HEK293 (cell line): ENCODE data around the gene WNT2.

ENCODE experiments used
- CTCF ChIA-PET: fragments of 350-600 bp; formaldehyde crosslinking; extraction: SDS; loops from one replicate; lab custom pipeline; 2021; ENCODE audit warnings: antibody characterized with exemption; lab: Yijun Ruan, JAX
- POLR2A ChIA-PET: fragments of 300-600 bp; formaldehyde crosslinking; extraction: SDS; loops from one replicate; lab custom pipeline; 2020; ENCODE audit warnings: antibody characterized with exemption, inconsistent platforms; lab: Yijun Ruan, JAX
- H3K27ac ChIP-seq: fragments of 200-500 bp; sonication (Bioruptor generic); 2 replicates; pipeline ENCODE4 v1.5.1; 2014; ENCODE audit warnings: low read depth, low read length, control low read depth, inconsistent platforms; ENCODE audit errors: extremely low read depth
- H3K36me3 ChIP-seq, 2 experiments: fragments of 200-500 bp in 1 of 2; sonication (Bioruptor generic) in 1 of 2; 1 replicate in 1 of 2; 2 replicates in 1 of 2; pipeline ENCODE4 v1.5.1; 2014 to 2017; ENCODE audit warnings: inconsistent platforms in 2 of 2, low read length in 2 of 2; ENCODE audit not compliant: control insufficient read depth in 2 of 2, insufficient read depth in 1 of 2
- H3K4me1 ChIP-seq: fragments of 200-500 bp; sonication (Bioruptor generic); 2 replicates; pipeline ENCODE4 v1.5.1; 2014; ENCODE audit warnings: mild to moderate bottlenecking, low read length, inconsistent platforms; ENCODE audit not compliant: control insufficient read depth, insufficient read depth
- H3K4me3 ChIP-seq: 2 replicates; pipeline ENCODE4 v1.5.1; 2011; ENCODE audit warnings: low read depth, mild to moderate bottlenecking, control low read depth, low read length, moderate library complexity
- H3K9me3 ChIP-seq: fragments of 200-500 bp; sonication (Bioruptor generic); 2 replicates; pipeline ENCODE4 v1.5.1; 2014; ENCODE audit warnings: low read depth, low read length, inconsistent platforms; ENCODE audit not compliant: control insufficient read depth, insufficient read depth
- ATF2 ChIP-seq: fragments of 450-650 bp; formaldehyde crosslinking; IDR thresholded peaks from 2 replicates; pipeline ENCODE4 v1.5.1; 2016; ENCODE audit warnings: missing biosample characterization, missing genetic modification characterization, low read depth
- PRDM10 ChIP-seq: fragments of 450-650 bp; formaldehyde crosslinking; IDR thresholded peaks from 2 replicates; pipeline ENCODE4 v1.5.1; 2016; ENCODE audit warnings: missing biosample characterization, missing genetic modification characterization
- ZBTB1 ChIP-seq: fragments of 450-650 bp; formaldehyde crosslinking; IDR thresholded peaks from 2 replicates; pipeline ENCODE4 v1.5.1; 2016; ENCODE audit warnings: missing biosample characterization, missing genetic modification characterization
- ZBTB17 ChIP-seq: fragments of 450-650 bp; formaldehyde crosslinking; IDR thresholded peaks from 2 replicates; pipeline ENCODE4 v1.5.1; 2016; ENCODE audit warnings: missing biosample characterization, missing genetic modification characterization
- ZBTB20 ChIP-seq: fragments of 450-650 bp; formaldehyde crosslinking; IDR thresholded peaks from 2 replicates; pipeline ENCODE4 v1.5.1; 2016; ENCODE audit warnings: missing biosample characterization, missing genetic modification characterization
- ZBTB21 ChIP-seq: fragments of 450-650 bp; formaldehyde crosslinking; IDR thresholded peaks from 2 replicates; pipeline ENCODE4 v1.5.1; 2017; ENCODE audit warnings: missing biosample characterization, missing genetic modification characterization
- ZNF157 ChIP-seq: fragments of 450-650 bp; formaldehyde crosslinking; IDR thresholded peaks from 2 replicates; pipeline ENCODE4 v1.5.1; 2016; ENCODE audit warnings: missing biosample characterization, missing genetic modification characterization
- ZNF19 ChIP-seq: fragments of 450-650 bp; formaldehyde crosslinking; IDR thresholded peaks from 2 replicates; pipeline ENCODE4; 2016; ENCODE audit warnings: missing biosample characterization, missing genetic modification characterization, low read depth
- ZNF24 ChIP-seq: fragments of 450-650 bp; formaldehyde crosslinking; IDR thresholded peaks from 2 replicates; pipeline ENCODE4 v1.5.1; 2016; ENCODE audit warnings: missing biosample characterization, missing genetic modification characterization
- ZNF292 ChIP-seq: fragments of 450-650 bp; formaldehyde crosslinking; IDR thresholded peaks from 2 replicates; pipeline ENCODE4 v1.5.1; 2016; ENCODE audit warnings: low read depth, missing biosample characterization, missing genetic modification characterization, borderline replicate concordance
- ZNF311 ChIP-seq: fragments of 450-650 bp; formaldehyde crosslinking; IDR thresholded peaks from 2 replicates; pipeline ENCODE4 v1.5.1; 2017; ENCODE audit warnings: missing biosample characterization, missing genetic modification characterization, borderline replicate concordance
- ZNF335 ChIP-seq: fragments of 450-650 bp; formaldehyde crosslinking; conservative IDR thresholded peaks from 2 replicates; pipeline ENCODE4 v1.5.1; 2016; ENCODE audit warnings: missing biosample characterization, missing genetic modification characterization
- ZNF350 ChIP-seq: fragments of 450-650 bp; formaldehyde crosslinking; IDR thresholded peaks from 2 replicates; pipeline ENCODE4 v1.5.0; 2017; ENCODE audit warnings: missing biosample characterization, mild to moderate bottlenecking, missing genetic modification characterization
- ZNF362 ChIP-seq: fragments of 450-650 bp; formaldehyde crosslinking; IDR thresholded peaks from 2 replicates; pipeline ENCODE4 v1.5.1; 2016; ENCODE audit warnings: missing biosample characterization, missing genetic modification characterization
- ZNF37A ChIP-seq: fragments of 450-650 bp; IDR thresholded peaks from 2 replicates; pipeline ENCODE4 v1.5.1; 2018; ENCODE audit warnings: missing biosample characterization, missing genetic modification characterization
- ZNF692 ChIP-seq: fragments of 450-650 bp; formaldehyde crosslinking; IDR thresholded peaks from 2 replicates; pipeline ENCODE4 v1.5.1; 2016; ENCODE audit warnings: missing biosample characterization, missing genetic modification characterization
- ZSCAN18 ChIP-seq: fragments of 450-650 bp; formaldehyde crosslinking; IDR thresholded peaks from 2 replicates; pipeline ENCODE4 v1.5.1; 2016; ENCODE audit warnings: missing biosample characterization, missing genetic modification characterization
- ZSCAN23 ChIP-seq: fragments of 450-650 bp; formaldehyde crosslinking; IDR thresholded peaks from 2 replicates; pipeline ENCODE4 v1.5.1; 2016; ENCODE audit warnings: missing biosample characterization, missing genetic modification characterization
- ZSCAN5A ChIP-seq: fragments of 450-650 bp; formaldehyde crosslinking; IDR thresholded peaks from 2 replicates; pipeline ENCODE4 v1.5.1; 2016; ENCODE audit warnings: missing biosample characterization, missing genetic modification characterization

WNT2 gene

GRCh38 chr7:117262546-117262945 lies 60.3 kb downstream of the WNT2 start:
- TF ChIP-seq ATF2 (tag by site-specific recombination) (no peak), ZNF157 (no peak), ZSCAN5A (tag by site-specific recombination) (no peak), ZNF362 (tag by site-specific recombination) (no peak), ZBTB1 (no peak), ZNF37A (no peak), ZNF19 (no peak), ZBTB17 (tag by site-specific recombination) (no peak), ZBTB21 (tag by site-specific recombination) (no peak)
- H3K27ac ChIP-seq = no peak overlapping the region
- no peaks in the 10 kb centered on the region for H3K4me1 ChIP-seq
- H3K9me3 ChIP-seq = no peaks in the 10 kb centered on the region
- ChIA-PET CTCF (interaction anchor here (0.6 to 0.7 kb wide), 2 partner anchors 123 to 307 kb away, joined by 3 read pairs; no protein-coding TSS in a partner anchor), POLR2A (no interaction called here)
- no peak overlapping the region for H3K4me3 ChIP-seq
- no peaks in the 10 kb centered on the region for H3K36me3 ChIP-seq

GRCh38 chr7:117259615-117260014 lies 63.2 kb downstream of the WNT2 start:
- H3K9me3 ChIP-seq = no peaks in the 10 kb centered on the region
- TF ChIP-seq ZNF24 (tag by site-specific recombination) (no peak), ZNF692 (tag by site-specific recombination) (no peak), ZNF350 (tag by site-specific recombination) (no peak)
- TF ChIP-seq, all 188 proteins: peak for 0
- Histone ChIP-seq H3K27ac (no peak overlapping the region), H3K4me1 (no peaks in the 10 kb centered on the region), H3K36me3 (no peaks in the 10 kb centered on the region), H3K4me3 (no peak overlapping the region)
- CTCF ChIA-PET = no interaction called here
- POLR2A ChIA-PET = no interaction called here

GRCh38 chr7:117251687-117252086 lies 71.2 kb downstream of the WNT2 start:
- POLR2A ChIA-PET = no interaction called here
- Histone ChIP-seq H3K4me3 (no peak overlapping the region), H3K9me3 (no peaks in the 10 kb centered on the region), H3K27ac (no peak overlapping the region), H3K36me3 (no peaks in the 10 kb centered on the region), H3K4me1 (no peaks in the 10 kb centered on the region)
- TF ChIP-seq ZNF335 = no peak
- CTCF ChIA-PET = interaction anchor here (0.6 kb wide), 1 partner anchor 904 kb away, joined by 3 read pairs; no protein-coding TSS in a partner anchor

- POLR2A ChIA-PET = no interaction called here
- CTCF ChIA-PET = interaction anchor here (0.6 to 0.7 kb wide), 2 partner anchors 128 to 170 kb away, joined by 3 read pairs; no protein-coding TSS in a partner anchor
These were observed 72.1 kb downstream of the WNT2 start for GRCh38 chr7:117250801-117251200.

More at GRCh38 chr7:117250801-117251200, 72.1 kb downstream of the WNT2 start:
- Histone ChIP-seq H3K4me3 (no peak overlapping the region), H3K9me3 (no peaks in the 10 kb centered on the region), H3K27ac (no peak overlapping the region)
- TF ChIP-seq ZSCAN23 (tag by site-specific recombination) = no peak
- TF ChIP-seq ZNF311 (tag by site-specific recombination) = no peak
- TF ChIP-seq ZNF292 (tag by site-specific recombination) = no peak
- TF ChIP-seq PRDM10 (tag by site-specific recombination) = no peak
- no peak for TF ChIP-seq ZBTB20 (tag by site-specific recombination)
- TF ChIP-seq ZSCAN18 = no peak
- TF ChIP-seq, all 188 proteins: peak for 0
- H3K36me3 ChIP-seq = no peaks in the 10 kb centered on the region
- no peaks in the 10 kb centered on the region for H3K4me1 ChIP-seq
